GM12872 (cell line): ENCODE measurements around the gene CHIC2.

ENCODE experiments used
- CTCF ChIP-seq: IDR thresholded peaks from 3 replicates; pipeline ENCODE4 v1.5.1; 2011; ENCODE audit warnings: low read depth, mild to moderate bottlenecking, low read length, moderate library complexity; ENCODE audit not compliant: insufficient read depth

The CHIC2 gene

GRCh38 chr4:54102531-54103106 lies 38.2 kb upstream of the CHIC2 start:
- TF ChIP-seq CTCF: no peak

GRCh38 chr4:54101190-54102041 lies 37.0 kb upstream of the CHIC2 start:
- no peak for TF ChIP-seq CTCF

GRCh38 chr4:54100595-54101189 lies 36.3 kb upstream of the CHIC2 start:
- TF ChIP-seq CTCF: no peak

GRCh38 chr4:54099748-54100574 lies 35.6 kb upstream of the CHIC2 start, which contains the start of gene GSX2:
GSX2 (plus strand) TSS chr4:54100163; CDS start chr4:54100345, 182 bp downstream.
- no peak for TF ChIP-seq CTCF

GRCh38 chr4:54099287-54099747 lies 34.9 kb upstream of the CHIC2 start:
- no peak for TF ChIP-seq CTCF

GRCh38 chr4:54098375-54098774 lies 34.0 kb upstream of the CHIC2 start:
- no peak for TF ChIP-seq CTCF
